ENCODE data around the gene SUPT20H. TPM values are rescaled to one million over a fixed set of nuclear protein-coding genes. Genes with fewer than 3 reads are reported as not detected.

Gene SUPT20H
- total and polyA plus RNA-seq, 2 experiments from 2014 or later, result 68.7 to 98.2 TPM

GRCh38 chr13:37070956-37071355 lies 11.5 kb upstream of the SUPT20H start (continued):
- no peak for TF ChIP-seq CREB1 (CRISPR knock-in tag; IDR thresholded peaks at IDR 0.05; ENCODE audit: low read depth)
- TF ChIP-seq, protein P1, sequence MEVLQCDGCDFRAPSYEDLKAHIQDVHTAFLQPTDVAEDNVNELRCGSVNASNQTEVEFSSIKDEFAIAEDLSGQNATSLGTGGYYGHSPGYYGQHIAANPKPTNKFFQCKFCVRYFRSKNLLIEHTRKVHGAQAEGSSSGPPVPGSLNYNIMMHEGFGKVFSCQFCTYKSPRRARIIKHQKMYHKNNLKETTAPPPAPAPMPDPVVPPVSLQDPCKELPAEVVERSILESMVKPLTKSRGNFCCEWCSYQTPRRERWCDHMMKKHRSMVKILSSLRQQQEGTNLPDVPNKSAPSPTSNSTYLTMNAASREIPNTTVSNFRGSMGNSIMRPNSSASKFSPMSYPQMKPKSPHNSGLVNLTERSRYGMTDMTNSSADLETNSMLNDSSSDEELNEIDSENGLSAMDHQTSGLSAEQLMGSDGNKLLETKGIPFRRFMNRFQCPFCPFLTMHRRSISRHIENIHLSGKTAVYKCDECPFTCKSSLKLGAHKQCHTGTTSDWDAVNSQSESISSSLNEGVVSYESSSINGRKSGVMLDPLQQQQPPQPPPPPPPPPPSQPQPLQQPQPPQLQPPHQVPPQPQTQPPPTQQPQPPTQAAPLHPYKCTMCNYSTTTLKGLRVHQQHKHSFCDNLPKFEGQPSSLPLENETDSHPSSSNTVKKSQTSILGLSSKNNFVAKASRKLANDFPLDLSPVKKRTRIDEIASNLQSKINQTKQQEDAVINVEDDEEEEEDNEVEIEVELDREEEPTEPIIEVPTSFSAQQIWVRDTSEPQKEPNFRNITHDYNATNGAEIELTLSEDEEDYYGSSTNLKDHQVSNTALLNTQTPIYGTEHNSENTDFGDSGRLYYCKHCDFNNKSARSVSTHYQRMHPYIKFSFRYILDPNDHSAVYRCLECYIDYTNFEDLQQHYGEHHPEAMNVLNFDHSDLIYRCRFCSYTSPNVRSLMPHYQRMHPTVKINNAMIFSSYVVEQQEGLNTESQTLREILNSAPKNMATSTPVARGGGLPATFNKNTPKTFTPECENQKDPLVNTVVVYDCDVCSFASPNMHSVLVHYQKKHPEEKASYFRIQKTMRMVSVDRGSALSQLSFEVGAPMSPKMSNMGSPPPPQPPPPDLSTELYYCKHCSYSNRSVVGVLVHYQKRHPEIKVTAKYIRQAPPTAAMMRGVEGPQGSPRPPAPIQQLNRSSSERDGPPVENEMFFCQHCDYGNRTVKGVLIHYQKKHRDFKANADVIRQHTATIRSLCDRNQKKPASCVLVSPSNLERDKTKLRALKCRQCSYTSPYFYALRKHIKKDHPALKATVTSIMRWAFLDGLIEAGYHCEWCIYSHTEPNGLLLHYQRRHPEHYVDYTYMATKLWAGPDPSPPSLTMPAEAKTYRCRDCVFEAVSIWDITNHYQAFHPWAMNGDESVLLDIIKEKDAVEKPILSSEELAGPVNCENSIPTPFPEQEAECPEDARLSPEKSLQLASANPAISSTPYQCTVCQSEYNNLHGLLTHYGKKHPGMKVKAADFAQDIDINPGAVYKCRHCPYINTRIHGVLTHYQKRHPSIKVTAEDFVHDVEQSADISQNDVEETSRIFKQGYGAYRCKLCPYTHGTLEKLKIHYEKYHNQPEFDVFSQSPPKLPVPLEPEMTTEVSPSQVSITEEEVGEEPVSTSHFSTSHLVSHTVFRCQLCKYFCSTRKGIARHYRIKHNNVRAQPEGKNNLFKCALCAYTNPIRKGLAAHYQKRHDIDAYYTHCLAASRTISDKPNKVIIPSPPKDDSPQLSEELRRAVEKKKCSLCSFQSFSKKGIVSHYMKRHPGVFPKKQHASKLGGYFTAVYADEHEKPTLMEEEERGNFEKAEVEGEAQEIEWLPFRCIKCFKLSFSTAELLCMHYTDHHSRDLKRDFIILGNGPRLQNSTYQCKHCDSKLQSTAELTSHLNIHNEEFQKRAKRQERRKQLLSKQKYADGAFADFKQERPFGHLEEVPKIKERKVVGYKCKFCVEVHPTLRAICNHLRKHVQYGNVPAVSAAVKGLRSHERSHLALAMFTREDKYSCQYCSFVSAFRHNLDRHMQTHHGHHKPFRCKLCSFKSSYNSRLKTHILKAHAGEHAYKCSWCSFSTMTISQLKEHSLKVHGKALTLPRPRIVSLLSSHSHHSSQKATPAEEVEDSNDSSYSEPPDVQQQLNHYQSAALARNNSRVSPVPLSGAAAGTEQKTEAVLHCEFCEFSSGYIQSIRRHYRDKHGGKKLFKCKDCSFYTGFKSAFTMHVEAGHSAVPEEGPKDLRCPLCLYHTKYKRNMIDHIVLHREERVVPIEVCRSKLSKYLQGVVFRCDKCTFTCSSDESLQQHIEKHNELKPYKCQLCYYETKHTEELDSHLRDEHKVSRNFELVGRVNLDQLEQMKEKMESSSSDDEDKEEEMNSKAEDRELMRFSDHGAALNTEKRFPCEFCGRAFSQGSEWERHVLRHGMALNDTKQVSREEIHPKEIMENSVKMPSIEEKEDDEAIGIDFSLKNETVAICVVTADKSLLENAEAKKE (CRISPR knock-in tag; IDR thresholded peaks at IDR 0.05), result no peak

DNA sequence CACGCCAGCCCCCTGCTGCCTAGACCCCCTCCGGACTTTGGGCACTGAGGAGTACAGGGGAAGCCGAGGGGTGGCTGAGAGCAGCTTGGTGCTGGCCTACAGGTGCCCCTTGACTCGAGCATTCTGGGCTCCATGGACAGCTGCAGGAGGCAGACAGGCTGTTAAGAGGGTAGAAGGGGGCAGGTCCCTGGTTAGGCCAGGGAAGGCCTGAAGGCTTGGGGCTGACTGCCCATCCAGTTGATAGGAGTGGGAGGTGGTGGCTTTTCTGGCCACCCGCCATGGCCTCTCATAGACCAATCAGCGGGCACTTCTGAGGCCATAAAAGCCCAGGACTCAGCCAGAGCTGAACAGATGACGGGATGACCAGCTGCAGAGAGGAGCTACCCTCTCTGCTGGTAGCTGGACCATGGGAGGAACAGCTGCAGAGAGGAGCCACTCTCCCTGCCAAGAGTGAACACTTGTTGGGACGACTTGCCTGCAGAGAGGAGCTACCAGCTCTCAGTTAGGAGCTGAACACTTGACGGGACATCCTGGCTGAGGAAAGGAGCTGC lies 10.7 kb upstream of the SUPT20H start:
- no peak for TF ChIP-seq STAT1 (IDR thresholded peaks at IDR 0.05; ENCODE audit: unreplicated experiment)
- no peak overlapping the region for H3K27ac Mint-ChIP-seq

More for the DNA sequence above, 10.7 kb upstream of the SUPT20H start:
- no peaks in the 10 kb centered on the region for H3F3A ChIP-seq (replicated peaks; ENCODE audit: low read depth)
- no peaks in the 10 kb centered on the region for H3K79me2 ChIP-seq (replicated peaks; ENCODE audit: insufficient read depth)
- Mint-ChIP-seq H3K4me3 (no peak overlapping the region), H3K36me3 (ENCODE audit: low read depth) (no peaks in the 10 kb centered on the region), H3K27me3 (ENCODE audit: insufficient read depth, low read depth, poor library complexity) (peaks cover 2% of the 10 kb centered on the region), H3K9me3 (no peaks in the 10 kb centered on the region; the same call in 2 of the 3 replicates), H3K4me1 (peaks cover 11% of the 10 kb centered on the region)
- H3K4me1 ChIP-seq (ENCODE audit: insufficient read depth), result peaks cover 12% of the 10 kb centered on the region; the same call in 1 of the 2 replicates
- H3K27me3 ChIP-seq (ENCODE audit: insufficient read depth), result no peaks in the 10 kb centered on the region
- no peak overlapping the region for H3K4me3 ChIP-seq
- no peak overlapping the region for H3K4me2 ChIP-seq
- DNase-seq (ENCODE audit: low spot score), result no peak
- H4K20me1 ChIP-seq (replicated peaks; ENCODE audit: insufficient read depth), result no peaks in the 10 kb centered on the region
- H3K9me2 ChIP-seq (ENCODE audit: insufficient read depth), result no peaks in the 10 kb centered on the region
- no peak for ATAC-seq
- H3K27ac ChIP-seq (ENCODE audit: low read depth), result no peak overlapping the region
- no peak overlapping the region; the same call in 1 of the 2 replicates for H2AFZ ChIP-seq
- no peaks in the 10 kb centered on the region for H3K36me3 ChIP-seq (ENCODE audit: insufficient read depth)
